Forelimb muscle (tissue), 1 donor: ENCODE data around the gene MYO18B. TPM values are rescaled to one million over a fixed set of nuclear protein-coding genes. Genes with fewer than 3 reads are reported as not detected.

Experiments
- DNase-seq: peaks from one replicate; pipeline ENCODE4 v3.0.0-alpha.2; 2013; ENCODE audit warnings: low read depth
- polyA plus RNA-seq: library from polyadenylated mRNA; unstranded; fragments of 120-200 nt; gene quantifications from one replicate; pipeline ENCODE4 v1.2.1, GENCODE V29; 2013; ENCODE audit not compliant: insufficient read length

MYO18B gene
- polyA plus RNA-seq, 1 donor, result 117 TPM

GRCh38 chr22:25774575-25775026 lies 32.6 kb downstream of the MYO18B start:
- no peak for DNase-seq

- no peak for DNase-seq
These were observed 33.5 kb downstream of the MYO18B start for GRCh38 chr22:25775531-25775930.

- no peak for DNase-seq
These were observed 35.4 kb downstream of the MYO18B start for GRCh38 chr22:25777411-25777810.

DNA sequence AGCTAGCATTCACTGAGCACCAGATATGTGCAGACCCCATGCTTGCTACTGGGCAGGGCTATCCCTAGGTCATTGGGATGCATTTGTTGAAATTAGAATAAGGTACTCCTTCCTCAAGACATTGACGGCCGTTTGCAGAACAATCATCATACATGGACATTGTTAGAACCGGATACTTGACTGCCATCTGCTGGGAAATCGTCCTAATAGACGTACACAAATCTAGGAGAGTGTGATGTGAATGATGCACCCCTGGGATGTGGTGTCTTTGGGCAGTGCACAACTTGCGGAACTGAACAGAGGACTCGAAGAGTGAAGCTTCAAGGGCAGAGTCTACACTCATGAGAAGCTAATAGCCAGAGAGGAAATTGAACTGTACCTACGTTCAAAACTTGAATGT lies 35.9 kb downstream of the MYO18B start:
- DNase-seq, result no peak

DNA sequence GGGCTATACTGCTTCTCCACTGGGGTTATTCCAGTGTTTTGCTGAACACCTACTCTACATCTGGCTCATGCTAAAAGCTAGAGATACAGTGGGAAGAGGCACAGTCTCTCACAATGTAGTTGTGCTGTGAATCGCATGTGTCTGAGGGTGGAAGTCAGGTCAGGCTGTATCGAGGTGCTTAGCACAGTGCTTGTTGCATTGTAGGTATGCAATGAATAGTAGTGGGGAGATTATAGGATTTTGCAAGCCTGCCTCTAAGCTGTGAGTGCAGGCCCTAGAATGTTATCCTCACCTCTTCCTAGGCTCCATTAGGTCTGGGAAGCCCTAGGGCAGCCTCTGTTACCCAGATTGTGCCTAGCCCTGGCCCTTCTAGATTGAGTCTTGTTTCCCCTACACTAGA lies 37.4 kb downstream of the MYO18B start:
- no peak for DNase-seq

DNA sequence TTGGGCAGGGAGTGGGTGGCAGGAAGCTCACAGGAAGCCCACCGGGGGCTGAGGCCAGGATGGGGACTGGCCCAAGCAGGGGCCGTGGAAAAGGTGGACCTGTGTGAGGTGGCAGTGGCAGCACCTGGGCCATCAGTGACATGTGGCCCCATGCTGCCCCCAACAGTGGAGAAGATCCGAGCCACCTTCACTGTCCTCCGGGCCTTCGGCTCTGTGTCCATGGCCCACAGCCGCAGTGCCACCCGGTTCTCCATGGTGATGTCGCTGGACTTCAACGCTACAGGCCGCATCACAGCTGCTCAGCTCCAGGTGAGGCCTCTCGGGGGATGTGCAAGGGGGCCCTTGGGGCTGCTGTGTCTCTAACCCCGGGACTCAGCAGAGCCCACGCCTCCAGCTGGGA lies 37.9 kb downstream of the MYO18B start:
- DNase-seq, result no peak

GRCh38 chr22:25780673-25781072 lies 38.7 kb downstream of the MYO18B start:
- no peak for DNase-seq

DNA sequence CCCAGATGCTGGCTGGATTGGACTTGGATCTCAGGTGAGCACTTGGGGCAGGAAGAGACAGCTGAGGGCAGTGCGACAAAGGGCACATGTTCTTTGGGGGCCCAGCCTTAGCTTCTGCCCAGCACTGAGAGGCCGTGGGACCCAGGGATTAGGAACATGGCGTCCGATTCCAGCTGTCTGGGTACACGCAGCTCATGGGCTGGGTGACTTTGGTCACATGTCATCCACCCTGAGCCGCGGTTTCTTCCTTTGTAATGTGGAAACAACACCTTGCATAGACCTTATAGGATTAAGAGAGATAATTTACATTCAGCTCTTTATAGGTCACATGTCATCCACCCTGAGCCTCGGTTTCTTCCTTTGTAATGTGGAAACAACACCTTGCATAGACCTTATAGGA lies 39.8 kb downstream of the MYO18B start:
- DNase-seq, result no peak

DNA sequence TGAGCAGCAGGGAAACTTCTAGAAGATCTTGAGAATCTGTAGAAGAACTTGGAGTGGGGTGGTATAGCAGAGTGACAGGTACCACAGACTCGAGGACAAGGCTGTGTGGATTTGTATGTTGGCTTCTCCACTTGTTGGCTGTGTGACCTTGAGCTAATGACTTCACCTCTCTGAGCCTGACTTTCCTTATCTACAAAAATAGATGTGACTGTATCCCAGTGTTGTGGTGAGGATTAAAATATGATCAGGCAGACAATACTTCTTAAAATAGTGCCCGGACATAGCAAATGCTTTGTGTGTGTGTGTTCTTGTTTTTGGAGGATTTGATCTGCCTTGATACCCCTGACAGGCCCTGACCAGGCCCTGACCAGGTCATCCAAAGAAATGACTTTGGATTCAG lies 40.8 kb downstream of the MYO18B start:
- DNase-seq, result no peak

DNA sequence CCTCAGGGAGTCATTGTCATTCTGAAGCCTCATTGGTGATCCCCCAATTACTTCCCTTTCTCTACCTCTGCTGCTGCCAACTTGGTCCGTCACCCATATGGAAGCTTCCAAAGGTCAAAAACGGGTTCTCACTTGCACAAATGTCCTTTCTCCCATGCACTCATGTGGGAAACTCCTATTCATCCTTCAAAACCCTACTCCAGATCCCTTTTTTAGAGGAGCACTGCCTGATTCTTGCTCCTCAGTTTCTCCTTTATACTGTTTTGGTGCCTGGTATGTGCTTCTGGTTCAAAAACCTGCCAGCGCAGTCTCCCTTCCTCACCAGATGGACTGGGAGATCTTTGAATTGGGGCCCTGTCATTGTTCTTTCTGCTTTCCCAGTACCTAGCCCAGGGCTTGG lies 41.9 kb downstream of the MYO18B start:
- no peak for DNase-seq

GRCh38 chr22:25786165-25786564 lies 44.2 kb downstream of the MYO18B start:
- no peak for DNase-seq

DNA sequence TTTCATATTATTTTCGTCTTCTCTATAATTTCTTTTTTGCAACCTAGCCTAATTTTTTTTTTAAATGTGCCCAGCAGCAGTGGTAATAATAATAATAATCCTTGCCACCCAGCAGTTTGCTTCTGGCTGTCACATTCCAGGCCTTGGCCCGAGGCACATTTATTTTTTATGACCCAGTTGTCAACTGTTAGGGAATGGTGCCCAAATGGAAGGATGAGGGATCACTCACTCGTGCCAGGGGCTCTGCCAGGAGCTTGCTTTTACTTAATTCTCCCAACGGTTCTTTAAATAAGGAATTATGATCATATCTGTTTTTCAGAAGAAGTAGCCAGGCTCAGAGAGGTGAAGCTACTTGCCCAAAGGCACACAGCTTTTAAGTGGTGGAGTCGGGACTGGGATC lies 49.6 kb downstream of the MYO18B start:
- DNase-seq, result no peak

- DNase-seq, result no peak
These were observed 53.5 kb downstream of the MYO18B start for GRCh38 chr22:25795478-25795877.

DNA sequence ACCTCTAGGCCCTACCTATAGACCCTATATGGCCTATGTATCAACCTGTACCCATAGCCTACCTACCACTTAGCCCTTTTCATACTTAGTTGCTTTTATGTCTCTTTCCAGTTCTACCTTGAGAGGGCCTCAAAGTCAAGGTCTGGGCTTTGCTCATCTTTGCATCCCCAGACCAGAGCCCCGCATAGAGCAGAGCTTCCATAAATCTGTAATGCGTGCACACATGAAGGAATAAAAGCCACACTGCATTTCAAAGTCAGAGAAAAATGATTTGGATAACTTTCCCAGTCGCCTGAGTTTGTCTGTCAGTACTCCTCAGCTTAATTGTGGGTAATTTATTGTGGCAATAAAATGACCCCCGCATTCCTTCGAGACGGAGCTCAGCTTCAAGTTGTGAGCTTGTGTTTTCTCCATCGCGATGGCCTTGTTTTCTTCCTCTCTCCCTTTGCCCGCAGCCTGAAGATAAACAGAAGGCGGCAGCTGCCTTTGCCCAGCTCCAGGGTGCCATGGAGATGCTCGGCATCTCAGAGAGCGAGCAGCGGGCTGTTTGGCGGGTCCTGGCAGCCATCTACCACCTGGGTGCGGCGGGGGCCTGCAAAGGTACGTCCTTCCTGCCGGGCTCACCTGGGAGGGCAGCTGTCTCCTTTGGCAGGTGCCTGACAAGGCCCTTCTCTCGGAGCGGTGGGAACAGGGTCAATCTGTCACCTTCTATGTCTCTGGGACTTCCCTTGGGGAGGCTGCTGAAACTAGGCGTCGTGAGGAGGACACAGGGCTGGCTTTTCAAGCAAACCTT lies 55.7 kb downstream of the MYO18B start:
- no peak for DNase-seq

- no peak for DNase-seq
These were observed 58.8 kb downstream of the MYO18B start for GRCh38 chr22:25800766-25801165.

DNA sequence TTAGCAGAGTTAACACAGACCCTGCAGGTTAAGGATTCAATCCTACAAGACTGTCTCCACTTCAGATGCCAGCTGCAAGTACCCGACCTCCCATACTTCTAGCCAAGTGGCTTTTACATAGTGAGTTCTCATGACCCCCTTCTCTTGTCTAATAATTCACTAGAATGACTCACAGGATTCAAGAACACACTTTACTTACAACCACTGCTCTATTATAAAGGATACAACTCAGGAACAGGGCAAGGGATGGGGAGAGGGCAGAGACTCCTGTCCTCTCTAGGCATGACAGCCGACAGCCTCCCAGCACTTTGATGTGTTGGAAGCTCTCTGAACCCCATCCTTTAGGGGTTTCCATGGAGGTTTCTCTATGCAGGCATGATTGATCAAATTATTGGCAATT lies 60.0 kb downstream of the MYO18B start:
- DNase-seq, result no peak

- DNase-seq, result no peak
These were observed 62.7 kb downstream of the MYO18B start for GRCh38 chr22:25804676-25805075.

GRCh38 chr22:25806579-25806978 lies 64.6 kb downstream of the MYO18B start:
- DNase-seq, result no peak

GRCh38 chr22:25814685-25815084 lies 72.7 kb downstream of the MYO18B start:
- DNase-seq, result no peak

DNA sequence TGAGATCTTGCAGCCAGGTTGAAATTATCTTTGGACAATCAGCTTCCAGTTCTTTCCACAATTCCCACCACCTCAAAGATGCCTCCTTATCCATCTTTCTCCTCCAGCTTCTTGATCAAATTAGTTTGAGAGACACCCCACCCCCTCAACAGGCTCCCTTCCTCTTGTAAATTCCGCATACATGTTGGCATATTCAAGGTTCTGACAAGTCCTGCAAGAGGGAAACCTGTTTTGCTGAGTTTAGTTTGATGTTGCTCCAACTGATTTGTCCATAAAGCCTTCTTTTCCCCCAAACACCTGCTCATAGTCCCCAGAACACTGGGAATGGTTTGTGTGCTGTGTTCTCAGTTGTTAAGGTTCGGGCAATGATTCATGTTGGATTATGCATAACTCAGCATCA lies 73.6 kb downstream of the MYO18B start:
- DNase-seq, result no peak

- no peak for DNase-seq
These were observed 74.6 kb downstream of the MYO18B start for GRCh38 chr22:25816522-25817059.

DNA sequence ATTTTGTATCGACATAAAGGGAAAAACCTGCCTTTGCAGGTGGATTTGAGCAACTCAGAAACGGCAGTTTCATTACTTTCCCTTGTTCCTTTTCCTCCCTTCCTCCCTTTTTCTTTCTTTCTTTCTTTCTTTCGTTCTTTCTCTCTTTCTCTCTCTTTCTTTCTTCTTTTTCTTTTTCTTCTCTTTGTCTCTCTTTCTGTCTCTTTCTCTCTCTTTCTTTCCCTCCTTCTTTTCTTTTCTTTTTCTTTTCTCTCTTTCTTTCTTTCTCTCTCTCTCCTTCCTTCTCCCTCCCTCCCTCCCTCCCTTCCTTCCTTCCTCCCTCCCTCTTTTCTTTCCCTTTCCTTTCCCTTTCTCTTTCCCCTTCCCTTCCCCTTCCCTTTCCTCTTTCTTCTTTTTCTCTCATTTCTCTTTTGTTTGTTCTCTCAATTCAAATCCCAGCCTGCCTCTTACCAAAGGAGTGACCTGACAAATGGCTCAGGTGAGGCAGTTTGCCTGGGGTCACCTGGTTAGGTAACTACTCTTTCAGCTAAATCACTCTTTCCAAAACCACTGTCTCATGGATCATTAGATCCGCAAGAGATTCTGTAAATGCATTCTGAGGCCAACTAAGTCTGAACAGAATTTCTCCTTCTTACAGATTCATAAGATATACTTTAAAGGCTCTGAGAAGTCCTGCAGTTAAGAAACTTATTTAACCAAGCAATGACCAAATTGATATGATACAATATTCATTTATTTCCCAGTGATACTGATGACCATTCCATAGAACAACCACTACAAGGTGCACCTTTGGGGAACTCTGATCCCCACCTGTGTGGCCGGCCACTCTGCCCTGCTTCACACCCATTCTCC lies 75.3 kb downstream of the MYO18B start:
- DNase-seq, result no peak

GRCh38 chr22:25818541-25818940 lies 76.6 kb downstream of the MYO18B start:
- no peak for DNase-seq
